ENCODE measurements around the gene RAB23. TPM values are rescaled to one million over a fixed set of nuclear protein-coding genes. Genes with fewer than 3 reads are reported as not detected.

Gene RAB23
- total and polyA plus RNA-seq, 2 experiments from 2014 or later: 20.2 to 37.2 TPM

GRCh38 chr6:57174511-57174907 lies 47.6 kb downstream of the RAB23 start:
- DNase-seq (ENCODE audit: low spot score): no peak
- 91% methylated on average over 3 of the region's 3 CpGs for WGBS (ENCODE audit: low lambda C conversion rate, missing lambda C conversion rate)
- peak overlapping the region; percentile 3 for H3K4me3 ChIP-seq
- H3K79me2 ChIP-seq: peaks cover 60% of the 10 kb centered on the region
- peak overlapping the region; percentile 84 for H3K27ac ChIP-seq
- H3K36me3 ChIP-seq (replicated peaks; ENCODE audit: insufficient read depth, low read depth): no peaks in the 10 kb centered on the region
- no peaks in the 10 kb centered on the region for H3K9me3 ChIP-seq (ENCODE audit: low read depth)
- no peaks in the 10 kb centered on the region for H4K20me1 ChIP-seq (ENCODE audit: insufficient read depth, poor library complexity, severe bottlenecking)
- H3K4me1 ChIP-seq (ENCODE audit: insufficient read depth): no peaks in the 10 kb centered on the region
- peak overlapping the region; percentile 85 for H3K4me2 ChIP-seq
- H3K9me2 ChIP-seq (replicated peaks; ENCODE audit: insufficient read depth): no peaks in the 10 kb centered on the region
- no peak overlapping the region for H2AFZ ChIP-seq
- TF ChIP-seq, protein P1, sequence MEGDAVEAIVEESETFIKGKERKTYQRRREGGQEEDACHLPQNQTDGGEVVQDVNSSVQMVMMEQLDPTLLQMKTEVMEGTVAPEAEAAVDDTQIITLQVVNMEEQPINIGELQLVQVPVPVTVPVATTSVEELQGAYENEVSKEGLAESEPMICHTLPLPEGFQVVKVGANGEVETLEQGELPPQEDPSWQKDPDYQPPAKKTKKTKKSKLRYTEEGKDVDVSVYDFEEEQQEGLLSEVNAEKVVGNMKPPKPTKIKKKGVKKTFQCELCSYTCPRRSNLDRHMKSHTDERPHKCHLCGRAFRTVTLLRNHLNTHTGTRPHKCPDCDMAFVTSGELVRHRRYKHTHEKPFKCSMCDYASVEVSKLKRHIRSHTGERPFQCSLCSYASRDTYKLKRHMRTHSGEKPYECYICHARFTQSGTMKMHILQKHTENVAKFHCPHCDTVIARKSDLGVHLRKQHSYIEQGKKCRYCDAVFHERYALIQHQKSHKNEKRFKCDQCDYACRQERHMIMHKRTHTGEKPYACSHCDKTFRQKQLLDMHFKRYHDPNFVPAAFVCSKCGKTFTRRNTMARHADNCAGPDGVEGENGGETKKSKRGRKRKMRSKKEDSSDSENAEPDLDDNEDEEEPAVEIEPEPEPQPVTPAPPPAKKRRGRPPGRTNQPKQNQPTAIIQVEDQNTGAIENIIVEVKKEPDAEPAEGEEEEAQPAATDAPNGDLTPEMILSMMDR (IDR thresholded peaks at IDR 0.05; ENCODE audit: poor library complexity): no peak
- TF ChIP-seq EZH2phosphoT487 (IDR thresholded peaks at IDR 0.05; ENCODE audit: low read depth, severe bottlenecking, unreplicated experiment) (no peak), EZH2 (IDR thresholded peaks at IDR 0.05; ENCODE audit: borderline replicate concordance) (no peak)
- no peaks in the 10 kb centered on the region for H3K27me3 ChIP-seq

- Histone ChIP-seq H2AFZ (peak overlapping the region; percentile 18), H3K79me2 (peaks cover 55% of the 10 kb centered on the region), H4K20me1 (ENCODE audit: insufficient read depth, poor library complexity, severe bottlenecking) (no peaks in the 10 kb centered on the region), H3K9me2 (replicated peaks; ENCODE audit: insufficient read depth) (no peaks in the 10 kb centered on the region), H3K4me2 (peak overlapping the region; percentile 85), H3K4me1 (ENCODE audit: insufficient read depth) (no peaks in the 10 kb centered on the region), H3K4me3 (peak overlapping the region; percentile 3), H3K36me3 (replicated peaks; ENCODE audit: insufficient read depth, low read depth) (no peaks in the 10 kb centered on the region), H3K27ac (peak overlapping the region; percentile 84), H3K27me3 (no peaks in the 10 kb centered on the region), H3K9me3 (ENCODE audit: low read depth) (no peaks in the 10 kb centered on the region)
- TF ChIP-seq, protein P1 (IDR thresholded peaks at IDR 0.05; ENCODE audit: poor library complexity): no peak
- no peak for TF ChIP-seq EZH2phosphoT487 (IDR thresholded peaks at IDR 0.05; ENCODE audit: low read depth, severe bottlenecking, unreplicated experiment)
- WGBS (ENCODE audit: low lambda C conversion rate, missing lambda C conversion rate): 55% methylated on average over 5 of the region's 5 CpGs
- DNase-seq (ENCODE audit: low spot score): peak; percentile 35
Measured at GRCh38 chr6:57173886-57174510, 48.1 kb downstream of the RAB23 start.

DNA sequence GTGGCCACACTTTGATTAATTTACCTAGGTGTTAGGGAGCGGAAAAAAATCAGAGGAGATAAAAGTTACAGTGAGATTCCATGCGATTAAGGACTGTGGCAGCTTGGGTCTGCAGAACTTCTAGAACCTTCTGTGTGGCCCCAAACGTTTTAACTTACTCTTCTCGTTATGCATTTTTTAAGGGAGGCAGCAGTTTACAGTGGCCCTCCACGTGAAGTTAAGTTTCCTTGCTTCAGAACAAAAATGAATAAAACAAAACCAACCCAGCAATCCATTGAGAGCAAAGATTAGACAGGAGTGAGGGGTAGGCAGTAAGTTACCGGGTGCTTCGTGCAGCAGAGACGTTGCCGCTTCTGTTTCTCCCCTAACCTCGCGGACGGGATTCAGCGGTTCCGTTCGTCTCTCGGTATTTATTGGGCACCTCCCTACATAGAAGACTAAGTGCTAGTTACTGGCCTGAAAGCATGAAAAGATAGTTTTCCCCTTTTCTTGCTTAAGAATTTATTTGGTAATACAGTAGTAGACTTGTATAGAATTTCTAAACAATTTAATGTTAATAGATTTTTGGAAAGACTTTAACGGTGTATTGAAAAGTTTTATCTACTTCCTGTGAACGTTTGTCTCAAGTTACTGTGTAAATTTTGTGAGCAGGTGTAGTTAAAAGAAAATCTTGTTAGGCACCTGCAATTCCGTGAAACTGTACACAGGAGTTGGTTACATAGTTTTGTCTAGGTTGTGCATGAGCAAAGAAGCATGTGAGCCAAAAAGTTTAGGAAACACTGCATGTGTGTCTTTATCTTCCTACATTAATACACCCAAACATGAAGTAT lies 48.8 kb downstream of the RAB23 start:
- DNase-seq (ENCODE audit: low spot score): peak; percentile 19
- no peaks in the 10 kb centered on the region for H4K20me1 ChIP-seq (ENCODE audit: insufficient read depth, poor library complexity, severe bottlenecking)

More for the DNA sequence above, 48.8 kb downstream of the RAB23 start:
- peak overlapping the region; percentile 18 for H2AFZ ChIP-seq
- peak overlapping the region; percentile 85 for H3K4me2 ChIP-seq
- H3K27me3 ChIP-seq: no peaks in the 10 kb centered on the region
- peak overlapping the region; percentile 84 for H3K27ac ChIP-seq
- H3K79me2 ChIP-seq: peaks cover 48% of the 10 kb centered on the region
- peak overlapping the region; percentile 28 for H3K4me3 ChIP-seq
- H3K9me2 ChIP-seq (replicated peaks; ENCODE audit: insufficient read depth): no peaks in the 10 kb centered on the region
- no peaks in the 10 kb centered on the region for H3K9me3 ChIP-seq (ENCODE audit: low read depth)
- no peaks in the 10 kb centered on the region for H3K4me1 ChIP-seq (ENCODE audit: insufficient read depth)
- WGBS (ENCODE audit: low lambda C conversion rate, missing lambda C conversion rate): 2% methylated on average over 19 of the region's 19 CpGs
- TF ChIP-seq, protein P1 (IDR thresholded peaks at IDR 0.05; ENCODE audit: poor library complexity): no peak
- TF ChIP-seq EZH2 (IDR thresholded peaks at IDR 0.05; ENCODE audit: borderline replicate concordance): no peak
- TF ChIP-seq EZH2phosphoT487 (IDR thresholded peaks at IDR 0.05; ENCODE audit: low read depth, severe bottlenecking, unreplicated experiment): no peak
- H3K36me3 ChIP-seq (replicated peaks; ENCODE audit: insufficient read depth, low read depth): no peaks in the 10 kb centered on the region
